SJCRH30 (cell line): ENCODE data around the gene SPRR2D. TPM values are rescaled to one million over a fixed set of nuclear protein-coding genes. Genes with fewer than 3 reads are reported as not detected.

Source experiments
- total RNA-seq: library from RNA; depleted of rRNA; stranded (reverse); fragments of >200 nt; shearing (Covaris generic); gene quantifications from 2 replicates; pipeline ENCODE4 v1.2.3, GENCODE V29; 2014; rRNA removed

Gene SPRR2D
- total RNA-seq, 1 experiment from 2014 or later, result not detected

Other genes starting within 250 kb of the SPRR2D start
- gene LCE1D, start 244.4 kb downstream of the SPRR2D start, total RNA-seq, result not detected in 2 replicates
- gene LCE1C, start 234.5 kb downstream of the SPRR2D start, total RNA-seq, result not detected in 2 replicates
- gene LCE1B, start 229.1 kb downstream of the SPRR2D start, total RNA-seq, result not detected in 2 replicates
- gene LCE1A, start 213.6 kb downstream of the SPRR2D start, total RNA-seq, result not detected in 2 replicates
- gene LCE6A, start 198.3 kb downstream of the SPRR2D start, total RNA-seq, result not detected in 2 replicates
- not detected in 2 replicates for gene LCE7A, start 181.1 kb downstream of the SPRR2D start, total RNA-seq
- not detected in 2 replicates for gene SMCP, start 162.8 kb downstream of the SPRR2D start, total RNA-seq
- gene IVL, start 132.6 kb downstream of the SPRR2D start, total RNA-seq, result not detected in 2 replicates
- not detected in 2 replicates for gene SPRR5, start 93.9 kb downstream of the SPRR2D start, total RNA-seq
- not detected in 2 replicates for gene SPRR4, start 70.5 kb downstream of the SPRR2D start, total RNA-seq
- gene SPRR1A, start 57.0 kb downstream of the SPRR2D start, total RNA-seq, result not detected in 2 replicates
- gene SPRR3, start 39.4 kb downstream of the SPRR2D start, total RNA-seq, result not detected in 2 replicates
- gene SPRR1B, start 9.9 kb downstream of the SPRR2D start, total RNA-seq, result not detected in 2 replicates
- gene SPRR2A, start 16.4 kb upstream of the SPRR2D start, total RNA-seq, result not detected in 2 replicates
- gene SPRR2B, start 30.5 kb upstream of the SPRR2D start, total RNA-seq, result not detected in 2 replicates
- not detected in 2 replicates for gene SPRR2E, start 53.4 kb upstream of the SPRR2D start, total RNA-seq
- not detected in 2 replicates for gene SPRR2F, start 72.4 kb upstream of the SPRR2D start, total RNA-seq
- gene SPRR2G, start 109.8 kb upstream of the SPRR2D start, total RNA-seq, result not detected in 2 replicates
- not detected in 2 replicates for gene LELP1, start 162.3 kb upstream of the SPRR2D start, total RNA-seq
- not detected in 2 replicates for gene PRR9, start 176.5 kb upstream of the SPRR2D start, total RNA-seq
- gene LORICRIN, start 218.6 kb upstream of the SPRR2D start, total RNA-seq, result not detected in 2 replicates